Upper lobe of right lung (tissue), 1 donor: ENCODE results near the gene MCTP1. TPM values are rescaled to one million over a fixed set of nuclear protein-coding genes. Genes with fewer than 3 reads are reported as not detected.

Experiments
- ATAC-seq: fragments of 200-7000 bp; cut with Tn5 transposase; one replicate; pipeline ENCODE4 v1.9.1; 2020; ENCODE audit warnings: mild to moderate bottlenecking, moderate library complexity
- DNase-seq: peaks from one replicate; pipeline ENCODE4 v3.0.0-alpha.2; 2020
- H3K27ac ChIP-seq: fragments of 200-600 bp; one replicate; pipeline ENCODE4 v1.8.0; 2022
- H3K27me3 ChIP-seq: fragments of 200-600 bp; one replicate; pipeline ENCODE4 v1.8.0; 2022; ENCODE audit warnings: mild to moderate bottlenecking
- H3K36me3 ChIP-seq: fragments of 200-600 bp; one replicate; pipeline ENCODE4 v1.8.0; 2022
- H3K4me1 ChIP-seq: fragments of 200-600 bp; one replicate; pipeline ENCODE4 v1.8.0; 2022
- H3K4me3 ChIP-seq: fragments of 200-600 bp; one replicate; pipeline ENCODE4 v1.8.0; 2022; ENCODE audit warnings: mild to moderate bottlenecking
- H3K9me3 ChIP-seq: fragments of 200-600 bp; one replicate; pipeline ENCODE4 v1.8.0; 2022
- CTCF ChIP-seq: fragments of 200-600 bp; IDR thresholded peaks from one replicate; pipeline ENCODE4 v1.8.0; 2022; ENCODE audit warnings: antibody characterized with exemption
- intact Hi-C: fragments of 100-400 bp; cut with DNase I; formaldehyde crosslinking; loops from one replicate; pipeline ENCODE4 v1.11.0; 2022
- total RNA-seq: library from RNA; stranded (reverse); fragmentation: NEBNext Ultra II Directional; extraction: Animal tissue kit (Norgen Biotek cat#: 25700); gene quantifications from one replicate; pipeline ENCODE4 v1.2.1, GENCODE V29; 2021
- donor health status: DM: no; HTN: yes; CAD: no; lungs with severe emphysema.

Gene MCTP1
- total RNA-seq, 1 donor from 2014 or later = 40.7 TPM

- DNase-seq (no peak), ATAC-seq (no peak)
- intact Hi-C loops = no loop called here
- H3K36me3 ChIP-seq = no peaks in the 10 kb centered on the region
- H3K4me1 ChIP-seq = no peaks in the 10 kb centered on the region
- no peak overlapping the region for H3K4me3 ChIP-seq
- TF ChIP-seq CTCF = no peak
- H3K27ac ChIP-seq = no peak overlapping the region
- no peaks in the 10 kb centered on the region for H3K27me3 ChIP-seq
- H3K9me3 ChIP-seq = no peaks in the 10 kb centered on the region
Observed at GRCh38 chr5:94674490-94675382, 610.2 kb downstream of the MCTP1 start.

GRCh38 chr5:94672746-94673145, 612.1 kb downstream of the MCTP1 start:
- H3K9me3 ChIP-seq = no peaks in the 10 kb centered on the region
- H3K4me3 ChIP-seq = no peak overlapping the region
- H3K4me1 ChIP-seq = no peaks in the 10 kb centered on the region
- ATAC-seq (no peak), DNase-seq (no peak)
- H3K36me3 ChIP-seq = no peaks in the 10 kb centered on the region
- TF ChIP-seq CTCF = no peak
- no peak overlapping the region for H3K27ac ChIP-seq
- no peaks in the 10 kb centered on the region for H3K27me3 ChIP-seq
- intact Hi-C loops = no loop called here

GRCh38 chr5:94670726-94671125, 614.2 kb downstream of the MCTP1 start:
- H3K9me3 ChIP-seq = no peaks in the 10 kb centered on the region
- ATAC-seq = no peak
- H3K4me3 ChIP-seq = no peak overlapping the region
- no peak overlapping the region for H3K27ac ChIP-seq
- no peaks in the 10 kb centered on the region for H3K4me1 ChIP-seq
- peaks cover 5% of the 10 kb centered on the region for H3K36me3 ChIP-seq
- no peak for DNase-seq
- intact Hi-C loops = no loop called here
- TF ChIP-seq CTCF = no peak
- no peaks in the 10 kb centered on the region for H3K27me3 ChIP-seq

GRCh38 chr5:94667937-94668336, 617.0 kb downstream of the MCTP1 start:
- intact Hi-C loops = no loop called here
- Histone ChIP-seq H3K4me3 (no peak overlapping the region), H3K4me1 (no peaks in the 10 kb centered on the region), H3K27me3 (no peaks in the 10 kb centered on the region), H3K27ac (no peak overlapping the region), H3K36me3 (peaks cover 23% of the 10 kb centered on the region), H3K9me3 (no peaks in the 10 kb centered on the region)
- ATAC-seq (no peak), DNase-seq (no peak)
- TF ChIP-seq CTCF = no peak

- DNase-seq (no peak), ATAC-seq (no peak)
- intact Hi-C loops = no loop called here
- Histone ChIP-seq H3K9me3 (peaks cover 9% of the 10 kb centered on the region), H3K4me1 (no peaks in the 10 kb centered on the region), H3K27ac (no peak overlapping the region), H3K4me3 (no peak overlapping the region), H3K27me3 (no peaks in the 10 kb centered on the region), H3K36me3 (peaks cover 22% of the 10 kb centered on the region)
- TF ChIP-seq CTCF = no peak
Observed at GRCh38 chr5:94661086-94661485, 623.8 kb downstream of the MCTP1 start.
